Activated naive CD4-positive, alpha-beta T cell treated with anti-CD3 and anti-CD28 coated beads, Interleukin-2, amount 50 U/mL, for 24 hours (primary cell): ENCODE data around the gene DTD1.

ENCODE experiments used
- H3K27ac Mint-ChIP-seq: one replicate; pipeline ENCODE4 v1.8.0; 2021; ENCODE audit warnings: mild to moderate bottlenecking, mixed read lengths
- H3K27me3 Mint-ChIP-seq: one replicate; pipeline ENCODE4 v1.8.0; 2021; ENCODE audit warnings: mixed read lengths
- H3K36me3 Mint-ChIP-seq: one replicate; pipeline ENCODE4 v1.8.0; 2021; ENCODE audit warnings: mixed read lengths
- H3K4me1 Mint-ChIP-seq: one replicate; pipeline ENCODE4 v1.8.0; 2021; ENCODE audit warnings: mixed read lengths
- H3K4me3 Mint-ChIP-seq: one replicate; pipeline ENCODE4 v1.8.0; 2021; ENCODE audit warnings: mild to moderate bottlenecking, mixed read lengths
- H3K9me3 Mint-ChIP-seq: one replicate; pipeline ENCODE4 v1.8.0; 2021; ENCODE audit warnings: mixed read lengths

The DTD1 gene, protein sequence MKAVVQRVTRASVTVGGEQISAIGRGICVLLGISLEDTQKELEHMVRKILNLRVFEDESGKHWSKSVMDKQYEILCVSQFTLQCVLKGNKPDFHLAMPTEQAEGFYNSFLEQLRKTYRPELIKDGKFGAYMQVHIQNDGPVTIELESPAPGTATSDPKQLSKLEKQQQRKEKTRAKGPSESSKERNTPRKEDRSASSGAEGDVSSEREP

DNA sequence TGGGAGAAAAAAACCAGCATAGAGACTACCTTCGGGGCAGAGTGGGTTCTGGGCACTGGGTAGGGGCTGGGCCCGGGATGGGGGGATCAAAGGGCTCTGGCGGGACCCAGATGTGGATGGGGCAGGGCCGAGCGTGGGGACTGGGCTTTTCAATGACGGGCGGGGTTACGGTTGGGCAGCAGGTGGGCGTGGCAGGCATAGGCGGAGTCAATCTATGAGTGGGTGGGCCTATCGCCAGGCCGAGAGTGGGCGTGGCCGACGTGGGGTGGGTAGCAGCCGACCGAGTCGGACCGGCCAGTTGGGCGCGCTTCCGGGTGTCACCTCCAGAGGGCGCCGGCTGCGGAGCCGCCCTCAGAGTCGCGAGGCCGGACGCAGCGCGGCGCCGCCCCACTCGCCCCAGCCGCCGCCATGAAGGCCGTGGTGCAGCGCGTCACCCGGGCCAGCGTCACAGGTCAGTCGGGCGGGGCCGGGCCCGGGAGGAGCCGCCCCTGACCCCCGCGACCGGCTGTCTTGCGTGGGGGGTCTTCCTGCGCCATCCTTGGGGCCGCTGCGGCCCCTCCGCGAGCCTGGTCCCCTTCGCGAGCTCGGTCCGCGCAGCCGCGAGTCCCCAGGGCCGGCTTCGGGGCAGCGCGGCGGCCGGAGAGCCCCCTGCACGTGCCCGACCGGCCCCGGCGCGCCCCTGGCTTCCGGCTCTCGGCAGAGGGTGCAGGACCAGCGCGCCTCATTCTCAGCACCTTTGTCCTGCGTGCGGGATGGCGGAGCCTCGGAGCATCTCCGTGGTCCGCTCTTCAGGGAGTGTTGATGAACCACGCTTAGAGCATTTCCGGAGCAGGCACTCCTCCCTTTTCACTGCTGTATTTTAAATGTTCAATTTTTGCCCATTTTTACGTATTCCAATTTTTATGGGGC lies at the start of gene DTD1:
DTD1 (plus strand) TSS at position 390 of the 909 bp plus-strand sequence; CDS start at position 409, 19 bp downstream.
- H3K36me3 Mint-ChIP-seq = no peaks in the 10 kb centered on the region
- peak within 1 kb of the TSS; percentile 94 for H3K4me3 Mint-ChIP-seq
- peaks cover 6% of the 10 kb centered on the region for H3K27me3 Mint-ChIP-seq
- H3K27ac Mint-ChIP-seq = peak within 1 kb of the TSS; percentile 84
- H3K4me1 Mint-ChIP-seq = peaks cover 30% of the 10 kb centered on the region
- no peaks in the 10 kb centered on the region for H3K9me3 Mint-ChIP-seq

DNA sequence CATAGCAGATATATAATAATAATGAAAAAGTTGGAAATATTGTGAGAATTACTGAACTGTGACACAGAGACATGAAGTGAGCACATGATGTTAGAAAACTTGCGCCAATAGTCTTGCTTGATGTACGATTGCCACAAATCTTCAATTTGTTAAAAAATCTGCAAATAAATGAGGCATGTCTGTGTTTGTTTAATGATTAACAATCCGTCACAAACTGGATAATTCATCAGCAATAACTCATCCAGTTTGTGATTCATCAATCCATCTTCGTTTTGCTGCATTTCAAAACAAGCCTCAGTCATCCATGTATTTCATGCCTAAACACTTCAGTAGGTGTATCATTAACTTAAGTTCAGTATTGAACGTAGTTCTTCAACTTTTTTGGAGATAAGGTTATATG lies 46.1 kb upstream of the DTD1 start:
- no peak overlapping the region for H3K4me3 Mint-ChIP-seq
- no peaks in the 10 kb centered on the region for H3K27me3 Mint-ChIP-seq
- peaks cover 34% of the 10 kb centered on the region for H3K36me3 Mint-ChIP-seq
- no peak overlapping the region for H3K27ac Mint-ChIP-seq
- peaks cover 3% of the 10 kb centered on the region for H3K4me1 Mint-ChIP-seq
- no peaks in the 10 kb centered on the region for H3K9me3 Mint-ChIP-seq

DNA sequence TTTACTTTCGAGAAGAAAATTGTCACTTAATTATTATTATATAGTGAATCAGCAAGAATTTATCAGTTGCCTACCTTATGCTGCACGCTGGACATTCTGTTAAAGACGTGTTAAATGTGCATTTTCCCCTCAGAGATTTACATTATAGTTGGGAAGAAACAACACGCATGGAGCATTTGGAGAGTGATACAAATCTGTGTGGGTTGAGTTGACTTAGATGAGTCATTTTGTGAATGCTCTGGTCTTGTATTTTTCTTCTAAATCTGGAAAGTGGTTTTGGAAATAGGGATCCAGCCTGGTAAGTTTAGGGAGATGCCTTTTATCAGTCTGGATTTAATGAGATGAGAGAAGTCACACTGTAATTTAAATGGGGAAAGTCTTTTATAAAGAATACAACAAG lies 44.6 kb upstream of the DTD1 start:
- H3K4me3 Mint-ChIP-seq = no peak overlapping the region
- peaks cover 30% of the 10 kb centered on the region for H3K36me3 Mint-ChIP-seq
- H3K9me3 Mint-ChIP-seq = no peaks in the 10 kb centered on the region
- no peak overlapping the region for H3K27ac Mint-ChIP-seq
- peaks cover 3% of the 10 kb centered on the region for H3K4me1 Mint-ChIP-seq
- no peaks in the 10 kb centered on the region for H3K27me3 Mint-ChIP-seq

DNA sequence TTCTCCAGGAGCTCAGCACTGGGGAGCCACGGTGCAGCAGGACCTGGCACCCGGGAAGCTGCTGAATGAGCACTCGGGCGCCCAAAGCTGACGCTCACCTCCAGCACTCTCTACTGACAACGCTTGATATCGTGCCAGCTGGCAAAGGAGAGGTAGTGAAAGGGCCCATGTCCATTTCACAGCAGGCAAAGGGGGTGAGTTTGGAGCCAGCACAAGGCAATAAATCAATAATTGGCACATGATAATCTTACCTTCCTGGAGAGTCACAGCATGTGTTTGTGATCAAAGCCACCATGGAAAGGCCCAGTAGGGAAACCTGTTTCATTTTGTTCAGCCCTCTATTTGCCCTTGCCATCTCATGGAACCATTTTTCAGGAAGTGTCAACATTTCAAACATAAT lies 43.9 kb upstream of the DTD1 start:
- no peaks in the 10 kb centered on the region for H3K27me3 Mint-ChIP-seq
- H3K36me3 Mint-ChIP-seq = peaks cover 32% of the 10 kb centered on the region
- no peak overlapping the region for H3K4me3 Mint-ChIP-seq
- H3K4me1 Mint-ChIP-seq = peaks cover 3% of the 10 kb centered on the region
- no peak overlapping the region for H3K27ac Mint-ChIP-seq
- no peaks in the 10 kb centered on the region for H3K9me3 Mint-ChIP-seq

DNA sequence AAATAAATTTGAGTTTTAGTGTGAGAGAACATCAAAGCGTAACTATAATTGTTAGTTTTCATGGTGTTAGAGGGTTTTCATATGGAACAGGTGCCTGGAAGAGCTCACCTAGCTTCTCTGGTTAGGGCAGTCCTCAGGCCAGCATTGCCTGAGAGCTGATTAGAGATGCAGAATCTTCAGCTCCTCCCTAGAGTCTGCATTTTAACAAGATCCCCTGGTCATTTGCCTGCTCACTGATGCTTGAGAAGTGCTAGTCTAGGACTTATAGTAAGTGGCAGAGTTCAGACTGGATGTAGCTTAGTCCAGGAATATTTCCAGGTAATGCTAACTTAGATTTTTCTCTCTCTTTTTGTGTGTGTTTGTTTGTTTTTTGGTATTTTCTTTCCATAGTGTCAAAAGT lies 42.3 kb upstream of the DTD1 start:
- H3K27ac Mint-ChIP-seq = no peak overlapping the region
- H3K36me3 Mint-ChIP-seq = peaks cover 29% of the 10 kb centered on the region
- peaks cover 3% of the 10 kb centered on the region for H3K4me1 Mint-ChIP-seq
- H3K27me3 Mint-ChIP-seq = no peaks in the 10 kb centered on the region
- no peak overlapping the region for H3K4me3 Mint-ChIP-seq
- H3K9me3 Mint-ChIP-seq = no peaks in the 10 kb centered on the region

DNA sequence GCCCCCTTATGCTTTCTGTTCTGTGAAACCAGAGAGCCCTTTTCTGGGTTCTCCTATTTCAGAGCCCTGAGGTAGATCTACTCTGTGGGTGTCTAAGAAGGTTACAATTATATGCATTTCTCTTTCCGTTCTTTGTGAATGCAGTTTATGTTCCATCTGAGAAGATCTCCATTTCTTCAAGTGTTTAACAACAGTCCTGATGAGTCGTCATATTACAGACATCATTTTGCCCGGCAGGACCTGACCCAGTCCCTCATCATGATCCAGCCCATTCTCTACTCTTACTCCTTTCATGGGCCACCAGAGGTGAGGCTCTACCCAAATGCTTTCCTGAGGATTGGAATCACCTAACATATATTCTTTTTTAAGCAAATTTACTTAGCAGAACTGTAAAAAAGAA lies 39.4 kb upstream of the DTD1 start:
- Mint-ChIP-seq H3K9me3 (no peaks in the 10 kb centered on the region), H3K27ac (no peak overlapping the region), H3K36me3 (peaks cover 19% of the 10 kb centered on the region), H3K4me1 (no peaks in the 10 kb centered on the region), H3K27me3 (no peaks in the 10 kb centered on the region), H3K4me3 (no peak overlapping the region)

DNA sequence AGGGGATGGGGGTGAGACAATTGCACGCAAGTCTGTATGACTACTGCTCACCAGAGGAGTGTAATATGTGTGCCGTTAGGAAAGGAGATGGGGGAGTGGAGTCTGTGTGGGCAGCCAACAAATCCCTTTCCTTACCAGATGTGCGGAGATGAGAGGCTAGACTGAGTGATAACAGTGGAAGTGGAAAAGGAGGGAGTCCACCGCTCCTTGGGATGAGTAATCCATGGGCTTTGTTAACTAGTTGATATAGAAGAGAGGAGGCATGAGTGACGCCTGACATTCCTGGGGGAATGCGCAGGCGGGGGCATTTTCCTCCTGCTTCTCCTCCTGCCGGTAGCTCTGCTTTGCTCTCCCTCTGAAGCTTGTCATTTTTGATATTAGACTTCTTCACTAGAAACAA lies 34.1 kb upstream of the DTD1 start:
- peaks cover 20% of the 10 kb centered on the region for H3K36me3 Mint-ChIP-seq
- no peaks in the 10 kb centered on the region for H3K9me3 Mint-ChIP-seq
- H3K4me1 Mint-ChIP-seq = no peaks in the 10 kb centered on the region
- H3K4me3 Mint-ChIP-seq = no peak overlapping the region
- no peaks in the 10 kb centered on the region for H3K27me3 Mint-ChIP-seq
- no peak overlapping the region for H3K27ac Mint-ChIP-seq

DNA sequence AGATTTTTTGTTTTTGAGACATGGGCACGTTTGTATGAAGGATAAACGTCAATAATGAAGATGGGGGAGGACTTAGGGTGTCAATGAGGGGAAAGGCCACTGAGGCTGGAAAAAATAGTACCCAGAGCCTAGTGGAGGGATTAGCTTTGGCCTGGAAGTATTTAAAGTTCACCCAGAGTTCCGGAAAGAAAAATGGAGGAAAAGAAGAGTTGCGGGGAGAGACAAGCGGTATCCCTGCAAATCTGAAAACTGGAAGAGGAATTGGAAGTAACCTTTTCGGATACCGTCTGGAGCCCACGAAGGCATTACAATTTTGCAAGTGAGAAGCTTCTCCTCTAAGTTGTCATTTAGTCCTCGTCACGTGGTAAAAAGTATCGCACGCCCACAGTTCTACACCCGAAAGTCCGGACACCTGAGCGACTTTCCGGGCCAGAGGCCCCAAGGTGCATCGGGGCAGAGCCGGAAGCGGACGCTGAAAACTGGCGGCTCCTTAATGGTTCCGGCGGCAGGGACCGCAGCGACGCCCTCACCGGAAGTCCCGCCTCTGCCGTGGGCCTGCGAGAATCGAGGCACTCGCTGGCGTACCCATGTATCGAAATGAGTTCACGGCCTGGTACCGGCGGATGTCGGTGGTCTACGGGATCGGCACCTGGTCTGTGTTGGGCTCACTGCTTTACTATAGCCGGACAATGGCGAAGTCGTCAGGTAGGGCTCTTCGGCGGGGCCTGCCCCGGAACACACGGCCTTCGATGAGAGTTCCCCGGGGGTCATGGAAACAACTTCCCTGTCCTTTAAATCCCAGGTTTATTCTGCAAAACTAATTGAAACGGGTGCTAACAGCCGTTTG lies 20.7 kb upstream of the DTD1 start, which contains the start of gene SMIM26:
SMIM26 (plus strand) TSS at position 541 of the 847 bp plus-strand sequence; CDS start at position 588, 47 bp downstream.
- Mint-ChIP-seq H3K4me3 (peak within 1 kb of the TSS; percentile 93), H3K9me3 (no peaks in the 10 kb centered on the region), H3K4me1 (peaks cover 17% of the 10 kb centered on the region), H3K27ac (peak within 1 kb of the TSS; percentile 99), H3K27me3 (no peaks in the 10 kb centered on the region), H3K36me3 (peaks cover 14% of the 10 kb centered on the region)

DNA sequence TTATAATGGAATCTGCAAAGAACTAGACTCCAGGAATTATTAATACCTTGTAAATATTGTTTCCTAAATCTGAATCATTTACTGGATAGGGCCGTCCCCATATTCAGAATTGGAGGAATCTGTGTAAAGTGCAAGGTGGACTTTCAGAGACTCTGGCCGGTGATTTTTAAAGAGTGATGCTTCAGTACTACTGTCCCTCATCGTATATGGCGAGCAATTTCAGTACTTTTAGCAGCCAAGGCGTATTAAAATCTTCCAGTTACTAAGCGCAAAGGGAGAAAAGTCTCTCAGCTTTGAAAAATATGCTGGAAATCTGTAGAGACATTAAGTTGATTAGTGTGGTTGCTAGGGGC lies 20.1 kb upstream of the DTD1 start:
- Mint-ChIP-seq H3K4me3 (peak overlapping the region; percentile 93), H3K27me3 (no peaks in the 10 kb centered on the region)

DNA sequence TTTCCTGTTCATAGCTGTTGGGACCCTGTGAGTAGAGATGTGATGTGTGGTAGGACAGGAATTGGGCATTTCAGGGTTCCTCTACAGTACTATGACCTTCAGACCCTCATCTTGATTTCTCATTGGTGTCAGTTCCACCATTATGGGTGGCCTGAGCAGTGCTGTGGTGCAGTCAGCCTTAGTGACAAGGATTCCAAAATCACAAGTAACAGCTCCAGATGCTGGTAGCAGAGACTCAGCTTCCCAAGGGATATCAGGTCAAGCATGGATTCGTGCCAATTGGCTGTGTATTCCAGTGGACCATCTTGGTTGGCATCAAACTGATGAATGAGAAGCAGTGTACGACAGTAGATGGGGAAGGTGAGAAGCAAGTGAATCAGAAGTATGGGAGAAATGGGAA lies 16.8 kb upstream of the DTD1 start:
- peaks cover 13% of the 10 kb centered on the region for H3K36me3 Mint-ChIP-seq
- H3K4me3 Mint-ChIP-seq = no peak overlapping the region
- H3K27ac Mint-ChIP-seq = no peak overlapping the region
- H3K4me1 Mint-ChIP-seq = peaks cover 22% of the 10 kb centered on the region
- no peaks in the 10 kb centered on the region for H3K9me3 Mint-ChIP-seq
- no peaks in the 10 kb centered on the region for H3K27me3 Mint-ChIP-seq

More for the DNA sequence above, 20.1 kb upstream of the DTD1 start:
- Mint-ChIP-seq H3K9me3 (no peaks in the 10 kb centered on the region), H3K36me3 (peaks cover 16% of the 10 kb centered on the region), H3K4me1 (peaks cover 22% of the 10 kb centered on the region), H3K27ac (peak overlapping the region; percentile 99)

DNA sequence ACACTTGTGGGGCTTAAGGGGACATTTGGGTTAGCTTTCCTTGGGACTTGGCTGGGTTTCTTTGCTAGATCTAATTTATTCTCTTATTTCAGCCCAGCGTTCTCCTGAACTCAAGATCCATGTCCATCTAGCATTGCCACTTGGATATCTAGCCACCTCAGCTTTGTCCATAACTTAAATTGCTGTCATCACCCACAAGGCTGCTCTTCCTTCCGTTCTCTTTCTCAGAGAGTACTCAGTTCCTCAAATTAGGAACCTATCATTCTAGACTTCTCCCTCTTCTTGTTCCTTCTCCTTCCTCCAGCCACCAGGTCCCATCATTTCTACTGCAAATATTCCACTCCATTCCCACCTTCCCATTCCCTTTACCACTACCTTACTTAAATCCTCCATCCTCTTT lies 16.3 kb upstream of the DTD1 start:
- Mint-ChIP-seq H3K36me3 (peaks cover 13% of the 10 kb centered on the region), H3K27me3 (no peaks in the 10 kb centered on the region), H3K9me3 (no peaks in the 10 kb centered on the region), H3K4me3 (no peak overlapping the region), H3K27ac (peak overlapping the region; percentile 1), H3K4me1 (peaks cover 18% of the 10 kb centered on the region)

DNA sequence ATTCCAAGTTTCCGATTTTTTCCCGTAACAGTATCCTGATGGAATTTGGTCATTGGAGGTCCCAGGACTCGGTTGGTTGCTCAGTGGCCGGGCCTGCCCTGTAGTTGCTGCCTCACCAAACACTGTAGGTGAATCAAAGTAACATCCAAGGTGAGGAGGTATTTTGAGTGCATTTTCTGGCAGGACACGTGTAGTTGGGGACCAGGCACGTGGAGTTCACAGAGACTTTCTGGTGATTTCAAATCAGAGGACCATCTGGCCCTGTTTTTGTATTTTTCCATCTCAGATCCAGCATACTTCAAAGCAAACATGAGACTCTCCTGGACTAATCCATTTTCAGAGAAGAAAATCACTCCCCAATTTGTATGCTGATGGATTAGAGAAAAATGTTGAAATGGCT lies 9.9 kb upstream of the DTD1 start:
- Mint-ChIP-seq H3K9me3 (no peaks in the 10 kb centered on the region), H3K4me1 (peaks cover 5% of the 10 kb centered on the region), H3K36me3 (no peaks in the 10 kb centered on the region), H3K4me3 (no peak overlapping the region), H3K27me3 (no peaks in the 10 kb centered on the region), H3K27ac (no peak overlapping the region)

DNA sequence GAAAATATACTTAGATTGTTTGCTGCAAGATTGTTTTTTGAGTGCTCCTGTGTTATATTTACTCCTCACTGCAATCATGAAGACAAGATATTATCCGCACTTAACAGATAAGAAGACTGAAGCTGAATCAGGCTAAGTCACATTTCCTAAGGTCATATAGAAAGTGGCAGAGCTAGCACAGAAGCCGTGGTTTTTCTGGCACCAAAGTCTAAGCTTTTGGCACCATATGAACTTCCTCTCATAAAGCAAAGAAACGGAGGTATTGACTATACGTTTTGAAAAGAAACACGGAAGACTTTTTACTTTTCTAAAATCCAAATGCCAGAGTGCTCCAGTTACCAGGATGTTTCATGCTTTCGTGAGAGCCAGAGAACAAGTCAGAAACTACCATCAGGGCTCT lies 9.3 kb upstream of the DTD1 start:
- Mint-ChIP-seq H3K27ac (no peak overlapping the region), H3K4me1 (peaks cover 5% of the 10 kb centered on the region), H3K9me3 (no peaks in the 10 kb centered on the region), H3K27me3 (peaks cover under 1% of the 10 kb centered on the region), H3K36me3 (no peaks in the 10 kb centered on the region), H3K4me3 (peak overlapping the region; percentile 2)

DNA sequence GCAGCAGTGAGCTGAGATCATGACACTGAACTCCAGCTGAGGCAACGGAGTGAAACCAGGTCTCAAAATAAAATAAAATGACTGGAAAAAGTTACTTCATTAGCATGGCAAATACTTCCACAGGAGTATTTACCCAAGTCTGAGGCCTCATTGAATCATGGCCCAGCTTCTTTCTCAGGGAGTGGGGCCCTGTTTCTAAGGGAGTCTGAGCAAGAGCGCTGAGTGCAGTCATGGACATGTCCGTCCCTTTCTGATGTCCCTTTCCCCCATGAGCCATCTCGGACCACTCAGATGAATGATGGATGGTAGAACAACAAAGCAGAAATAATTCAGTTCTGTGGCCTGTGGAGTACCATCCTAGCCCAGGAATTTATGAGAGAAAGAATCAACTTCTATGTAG lies 7.8 kb upstream of the DTD1 start:
- H3K4me3 Mint-ChIP-seq = no peak overlapping the region
- no peaks in the 10 kb centered on the region for H3K36me3 Mint-ChIP-seq
- peaks cover 5% of the 10 kb centered on the region for H3K4me1 Mint-ChIP-seq
- H3K27me3 Mint-ChIP-seq = peaks cover 6% of the 10 kb centered on the region
- H3K9me3 Mint-ChIP-seq = no peaks in the 10 kb centered on the region
- no peak overlapping the region for H3K27ac Mint-ChIP-seq

DNA sequence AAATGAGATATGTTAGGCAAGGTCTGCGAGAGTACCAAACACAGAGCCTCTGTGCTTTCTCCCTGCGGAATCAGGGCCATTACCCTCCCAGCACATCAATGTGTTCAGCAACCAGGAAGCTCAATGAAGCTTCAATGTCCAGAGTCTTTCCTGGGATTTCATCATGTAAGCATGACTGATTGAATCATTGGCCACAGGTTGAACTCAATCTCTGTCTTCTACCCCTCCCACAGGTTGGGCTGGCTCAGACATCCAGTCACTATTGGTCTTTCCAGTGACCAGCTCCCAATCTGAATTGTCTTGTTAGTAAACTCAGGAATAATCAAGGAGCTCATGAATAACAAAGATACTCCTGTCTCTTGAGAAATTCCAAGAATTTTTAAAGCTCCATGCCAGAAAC lies 2.7 kb upstream of the DTD1 start:
- Mint-ChIP-seq H3K9me3 (no peaks in the 10 kb centered on the region), H3K4me3 (no peak overlapping the region), H3K27me3 (peaks cover 6% of the 10 kb centered on the region), H3K4me1 (peaks cover 27% of the 10 kb centered on the region), H3K27ac (no peak overlapping the region), H3K36me3 (no peaks in the 10 kb centered on the region)

DNA sequence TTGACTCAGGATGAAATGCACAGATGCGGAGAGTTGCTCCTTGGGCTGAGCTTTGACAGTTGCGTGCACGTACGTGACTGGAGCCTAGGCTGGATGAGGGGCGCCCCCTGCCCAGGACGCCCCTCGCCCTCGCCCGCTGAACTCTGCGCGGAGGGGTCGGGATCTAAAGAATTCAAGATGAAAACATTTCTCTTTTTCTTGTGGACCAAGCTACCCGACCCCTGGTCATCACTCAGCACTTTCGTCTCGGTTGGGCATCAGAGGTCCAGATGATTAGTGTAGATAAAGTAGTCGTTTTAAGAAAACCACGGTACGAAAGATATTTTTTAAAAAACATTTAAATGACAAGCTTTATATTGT lies 700 bp downstream of the DTD1 start:
- Mint-ChIP-seq H3K27ac (peak overlapping the region; percentile 84), H3K4me3 (peak overlapping the region; percentile 94), H3K27me3 (peaks cover 5% of the 10 kb centered on the region), H3K9me3 (no peaks in the 10 kb centered on the region), H3K36me3 (no peaks in the 10 kb centered on the region), H3K4me1 (peaks cover 30% of the 10 kb centered on the region)
